Measurements from ENCODE around the gene RPUSD2. TPM values are rescaled to one million over a fixed set of nuclear protein-coding genes. Genes with fewer than 3 reads are reported as not detected.
"Not testable (repeated sequence)": the region's sequence is repeated elsewhere in the genome, so short reads cannot be mapped to it uniquely, and the experiment has no call there.

RPUSD2 gene
- total and polyA plus RNA-seq, 12 donors = 7.4 to 14.8 (median 10.6) TPM

DNA sequence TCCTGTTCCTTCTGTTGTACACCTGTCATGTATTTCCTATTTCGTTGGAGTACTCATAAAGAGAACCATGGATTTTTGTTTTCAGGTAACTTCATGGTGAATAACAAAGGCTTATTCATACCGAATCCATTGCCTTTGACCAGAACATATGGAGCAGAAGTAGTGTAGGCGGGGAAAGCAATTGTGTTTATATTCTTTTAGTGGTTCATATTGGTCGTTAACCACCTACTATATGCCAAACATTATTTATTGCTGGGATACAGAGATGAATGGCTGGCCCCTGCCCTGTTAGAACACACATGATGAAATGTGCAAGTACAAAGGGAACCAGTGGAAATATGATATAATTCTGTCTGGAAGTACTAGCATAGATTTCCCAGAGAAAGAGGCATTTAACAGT is 9.8 kb downstream of the RPUSD2 start:
- ATAC-seq = no peak
- H3K9me3 ChIP-seq = no peaks in the 10 kb centered on the region
- no peak overlapping the region for H3K4me3 ChIP-seq
- H3K36me3 ChIP-seq = peaks cover 0 to 20% (median 7%) of the 10 kb centered on the region in 9 donors
- 79 to 89% methylated on average over 4 of the region's 4 CpGs for WGBS, 2 donors
- H3K27me3 ChIP-seq = no peaks in the 10 kb centered on the region
- no peaks in the 10 kb centered on the region for H3K4me1 ChIP-seq
- TF ChIP-seq, protein P1, sequence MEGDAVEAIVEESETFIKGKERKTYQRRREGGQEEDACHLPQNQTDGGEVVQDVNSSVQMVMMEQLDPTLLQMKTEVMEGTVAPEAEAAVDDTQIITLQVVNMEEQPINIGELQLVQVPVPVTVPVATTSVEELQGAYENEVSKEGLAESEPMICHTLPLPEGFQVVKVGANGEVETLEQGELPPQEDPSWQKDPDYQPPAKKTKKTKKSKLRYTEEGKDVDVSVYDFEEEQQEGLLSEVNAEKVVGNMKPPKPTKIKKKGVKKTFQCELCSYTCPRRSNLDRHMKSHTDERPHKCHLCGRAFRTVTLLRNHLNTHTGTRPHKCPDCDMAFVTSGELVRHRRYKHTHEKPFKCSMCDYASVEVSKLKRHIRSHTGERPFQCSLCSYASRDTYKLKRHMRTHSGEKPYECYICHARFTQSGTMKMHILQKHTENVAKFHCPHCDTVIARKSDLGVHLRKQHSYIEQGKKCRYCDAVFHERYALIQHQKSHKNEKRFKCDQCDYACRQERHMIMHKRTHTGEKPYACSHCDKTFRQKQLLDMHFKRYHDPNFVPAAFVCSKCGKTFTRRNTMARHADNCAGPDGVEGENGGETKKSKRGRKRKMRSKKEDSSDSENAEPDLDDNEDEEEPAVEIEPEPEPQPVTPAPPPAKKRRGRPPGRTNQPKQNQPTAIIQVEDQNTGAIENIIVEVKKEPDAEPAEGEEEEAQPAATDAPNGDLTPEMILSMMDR (IDR thresholded peaks at IDR 0.05) = no peak
- intact Hi-C loops (cut with DNase I) = loop anchor here in 1 of 10 donors (10.0 kb wide), 1 partner anchor 54 kb away; no protein-coding TSS in a partner anchor
- no peak for DNase-seq
- no peak overlapping the region for H3K27ac ChIP-seq

DNA sequence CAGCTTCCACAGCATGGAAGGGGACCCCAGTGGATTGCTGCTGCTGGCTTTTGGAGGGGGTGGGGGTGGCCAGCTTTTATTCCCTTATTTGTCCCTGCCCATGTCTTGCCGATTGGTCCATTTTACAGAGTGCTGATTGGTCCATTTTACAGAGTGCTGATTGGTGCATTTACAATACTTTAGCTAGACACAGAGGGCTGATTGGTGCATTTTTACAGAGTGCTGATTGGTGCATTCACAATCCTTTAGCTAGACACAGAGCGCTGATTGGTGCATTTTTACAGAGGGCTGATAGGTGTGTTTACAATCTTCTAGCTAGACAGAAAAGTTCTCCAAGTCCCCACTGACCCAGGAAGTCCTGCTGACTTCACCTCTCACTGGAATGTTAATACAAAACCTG is 12.7 kb downstream of the RPUSD2 start:
- H3K4me1 ChIP-seq; H3K27ac ChIP-seq; ATAC-seq; intact Hi-C loops (cut with DNase I); H3K27me3 ChIP-seq; H3K9me3 ChIP-seq; DNase-seq; H3K4me3 ChIP-seq; H3K36me3 ChIP-seq: not testable (repeated sequence)
- 69 to 93% methylated on average over 2 of the region's 2 CpGs for WGBS, 2 donors

DNA sequence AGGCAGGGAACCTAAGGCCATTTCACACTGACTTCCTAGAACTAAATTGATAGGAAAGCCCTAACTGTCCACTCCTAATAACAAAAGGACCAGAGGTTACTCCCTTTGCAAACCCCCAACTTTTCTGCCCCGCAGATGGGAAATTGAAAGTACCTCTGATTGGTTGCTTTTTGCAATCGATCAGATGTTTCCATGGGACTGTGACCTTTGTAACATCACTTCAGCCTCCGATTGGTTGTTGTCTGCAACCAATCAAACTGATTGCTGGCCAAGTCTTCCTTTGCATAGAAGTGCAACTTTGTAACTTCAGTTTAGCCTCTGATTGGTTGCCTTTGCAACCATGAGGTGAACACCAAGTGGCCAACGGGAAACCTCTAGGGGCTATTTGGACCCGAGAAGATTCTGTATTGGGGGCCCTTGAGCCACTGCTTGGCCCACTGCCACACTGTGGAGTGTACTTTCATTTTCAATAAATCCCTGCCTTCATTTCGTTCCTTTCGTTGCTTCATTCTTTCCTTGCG is 13.7 kb downstream of the RPUSD2 start:
- intact Hi-C loops (cut with DNase I) = no loop called here
- TF ChIP-seq, protein P1 (IDR thresholded peaks at IDR 0.05) = no peak
- H3K4me1 ChIP-seq = no peaks in the 10 kb centered on the region
- H3K4me3 ChIP-seq = peak overlapping the region in 7 of 10 donors; percentile 7 to 44 (median 41)
- H3K9me3 ChIP-seq = no peaks in the 10 kb centered on the region
- H3K27me3 ChIP-seq = no peaks in the 10 kb centered on the region
- no peak for DNase-seq
- WGBS, 2 donors = 63 to 75% methylated on average over 8 of the region's 8 CpGs
- H3K27ac ChIP-seq = no peak overlapping the region
- no peaks in the 10 kb centered on the region for H3K36me3 ChIP-seq
- ATAC-seq = peak in 3 of 8 donors; percentile 42 to 83 (median 48)

DNA sequence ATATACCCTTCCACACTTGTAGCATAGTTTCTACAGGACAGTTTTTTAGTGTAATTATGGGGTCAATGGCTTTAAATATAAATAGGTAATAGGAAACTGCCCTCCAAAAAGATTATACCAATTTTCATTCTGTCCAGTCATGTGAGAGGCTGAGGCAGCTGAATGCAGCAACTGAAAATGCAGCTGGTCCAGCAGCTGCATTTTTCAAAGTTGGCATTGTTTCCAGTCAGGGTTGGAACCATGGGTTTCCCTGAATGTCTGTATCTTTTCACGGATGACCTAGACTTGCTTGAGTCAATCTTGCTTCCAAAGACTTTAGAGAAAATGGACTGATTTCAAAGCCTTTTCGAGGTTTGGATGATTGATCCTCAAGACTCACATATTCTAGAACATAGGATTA is 15.1 kb downstream of the RPUSD2 start:
- no peak overlapping the region for H3K27ac ChIP-seq
- no peaks in the 10 kb centered on the region for H3K27me3 ChIP-seq
- H3K9me3 ChIP-seq = no peaks in the 10 kb centered on the region
- no peak for ATAC-seq
- DNase-seq = no peak
- WGBS, 2 donors = 40 to 59% methylated on average over 2 of the region's 2 CpGs
- intact Hi-C loops (cut with DNase I) = no loop called here
- TF ChIP-seq, protein P1 (IDR thresholded peaks at IDR 0.05) = no peak
- H3K4me1 ChIP-seq = no peaks in the 10 kb centered on the region
- no peaks in the 10 kb centered on the region for H3K36me3 ChIP-seq
- no peak overlapping the region for H3K4me3 ChIP-seq

DNA sequence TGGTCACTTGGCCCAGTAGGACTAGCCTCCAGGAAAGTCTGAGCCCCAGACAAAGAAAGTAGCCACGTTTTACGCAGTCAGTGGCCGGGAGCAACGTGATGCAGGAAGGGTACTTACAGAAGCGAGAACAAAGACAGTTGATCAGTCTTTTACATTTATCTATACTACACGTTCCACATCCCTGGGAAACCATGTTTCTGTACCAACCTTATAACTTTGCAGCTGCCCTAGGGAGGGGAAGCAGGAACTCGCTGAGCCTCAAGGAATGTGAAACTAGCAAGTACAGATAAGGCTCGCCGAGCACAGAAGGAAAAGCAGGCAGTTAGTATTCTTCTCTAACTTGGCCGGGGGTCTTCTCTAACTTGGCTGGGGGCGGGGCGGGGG is 21.6 kb downstream of the RPUSD2 start:
- 25 to 33% methylated on average over 12 of the region's 12 CpGs for WGBS, 2 donors
- intact Hi-C loops (cut with DNase I) = loop anchor here in 6 of 10 donors (5.0 to 10.0 kb wide), 3 partner anchors 76 to 304 kb away; partner anchors contain the start of gene VPS18 (in 5 of the 6)

More for the DNA sequence above, 21.6 kb downstream of the RPUSD2 start:
- TF ChIP-seq, protein P1 (IDR thresholded peaks at IDR 0.05) = no peak
- no peak for ATAC-seq
- Histone ChIP-seq H3K27me3 (no peaks in the 10 kb centered on the region), H3K9me3 (no peaks in the 10 kb centered on the region), H3K4me3 (peak overlapping the region in 6 of 10 donors; percentile 23 to 61 (median 54)), H3K36me3 (no peaks in the 10 kb centered on the region), H3K27ac (no peak overlapping the region), H3K4me1 (peaks cover 0 to 29% (median 12%) of the 10 kb centered on the region in 9 donors)
- no peak for DNase-seq

Measured in heart right ventricle (tissue), 16 donors.